MM.1S (cell line): ENCODE results near the gene SLIT1.

Experiments
- CTCF ChIP-seq: fragments of 300-600 bp; sonication (generic); IDR thresholded peaks from 2 replicates; pipeline ENCODE4 v1.5.1; 2016; ENCODE audit warnings: antibody characterized with exemption, low read length, mixed read lengths
- EZH2 ChIP-seq: fragments of 300-600 bp; sonication (generic); optimal IDR thresholded peaks from 2 replicates; pipeline ENCODE3; 2017; ENCODE audit warnings: low read depth, mild to moderate bottlenecking, antibody characterized with exemption, low read length, mixed read lengths
- EZH2phosphoT487 ChIP-seq: fragments of 300-600 bp; sonication (generic); IDR thresholded peaks from 2 replicates; pipeline ENCODE4 v1.6.1; 2018; ENCODE audit warnings: antibody characterized with exemption, low read length

- TF ChIP-seq CTCF (no peak), EZH2 (no peak), EZH2phosphoT487 (no peak)
These were observed 189.3 kb downstream of the SLIT1 start for GRCh38 chr10:96996275-96996965.
